ENCODE data around the gene CEACAM4. TPM values are rescaled to one million over a fixed set of nuclear protein-coding genes. Genes with fewer than 3 reads are reported as not detected.
"Not testable (repeated sequence)": the region's sequence is repeated elsewhere in the genome, so short reads cannot be mapped to it uniquely, and the experiment has no call there.

Gene CEACAM4
- total RNA-seq, 4 donors from 2014 or later: 0.52 to 2.6 (median 0.93) TPM; not detected in 1

- Histone ChIP-seq H3K27ac (no peak overlapping the region), H3K4me3 (no peak overlapping the region), H3K27me3 (peaks cover 62% of the 10 kb centered on the region), H3K36me3 (no peaks in the 10 kb centered on the region), H3K4me1 (no peaks in the 10 kb centered on the region), H3K9me3 (peaks cover 0 to 26% (median 0%) of the 10 kb centered on the region in 3 donors)
- TF ChIP-seq POLR2AphosphoS5 (IDR thresholded peaks at IDR 0.05) (no peak), POLR2A (IDR thresholded peaks at IDR 0.05) (no peak), EP300 (IDR thresholded peaks at IDR 0.05) (no peak), CTCF (IDR thresholded peaks at IDR 0.05) (no peak)
- 54% methylated on average over 3 of the region's 6 CpGs for WGBS, 2 donors (ENCODE audit: low coverage in 1 of 2)
- no peak for ATAC-seq
These were observed 42.5 kb downstream of the CEACAM4 start for GRCh38 chr19:41584260-41584810.

GRCh38 chr19:41582577-41583182 lies 44.2 kb downstream of the CEACAM4 start:
- not testable (repeated sequence) for ATAC-seq, H3K4me3 ChIP-seq, H3K27ac ChIP-seq, H3K4me1 ChIP-seq, H3K36me3 ChIP-seq
- no CpG with 5 or more reads among the region's 1 CpG for WGBS, 2 donors (ENCODE audit: low coverage in 1 of 2)
- H3K9me3 ChIP-seq: peaks cover 0 to 26% (median 0%) of the 10 kb centered on the region in 3 donors
- peaks cover 53% of the 10 kb centered on the region for H3K27me3 ChIP-seq

GRCh38 chr19:41581068-41581467 lies 45.8 kb downstream of the CEACAM4 start:
- H3K4me1 ChIP-seq, H3K27ac ChIP-seq, ATAC-seq, H3K4me3 ChIP-seq, H3K36me3 ChIP-seq: not testable (repeated sequence)
- 47 to 57% methylated on average over 4 of the region's 4 CpGs for WGBS, 2 donors (ENCODE audit: low coverage in 1 of 2)
- H3K9me3 ChIP-seq: peaks cover 0 to 26% (median 0%) of the 10 kb centered on the region in 3 donors
- peaks cover 39% of the 10 kb centered on the region for H3K27me3 ChIP-seq

DNA sequence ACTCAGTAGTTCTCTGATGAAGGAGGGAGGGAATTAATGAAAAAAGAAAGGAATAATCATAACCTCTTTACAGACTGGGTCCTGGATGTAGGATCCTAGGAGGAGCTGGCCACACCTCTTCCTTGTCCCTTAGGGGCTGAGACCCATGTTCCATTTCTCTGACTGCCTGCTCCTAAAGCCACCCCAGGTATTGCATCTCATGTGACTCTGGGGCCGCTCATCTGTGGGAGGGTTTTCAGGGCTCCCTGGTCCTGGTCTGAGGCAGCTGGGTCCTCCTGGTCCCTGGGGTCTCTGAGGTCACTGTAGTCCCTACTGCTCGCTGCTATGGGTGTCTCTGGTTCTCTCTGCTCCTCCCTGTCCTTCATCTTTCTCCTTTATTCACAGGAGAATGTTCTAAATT lies 48.0 kb downstream of the CEACAM4 start:
- no peaks in the 10 kb centered on the region for H3K36me3 ChIP-seq
- no peak for TF ChIP-seq EP300 (IDR thresholded peaks at IDR 0.05)
- no peak for TF ChIP-seq POLR2AphosphoS5 (IDR thresholded peaks at IDR 0.05)
- TF ChIP-seq POLR2A (IDR thresholded peaks at IDR 0.05): no peak
- TF ChIP-seq CTCF (IDR thresholded peaks at IDR 0.05): no peak
- H3K4me3 ChIP-seq: no peak overlapping the region
- no peak overlapping the region for H3K27ac ChIP-seq
- ATAC-seq: no peak
- H3K9me3 ChIP-seq: peaks cover 0 to 26% (median 0%) of the 10 kb centered on the region in 3 donors
- H3K27me3 ChIP-seq: peaks cover 32% of the 10 kb centered on the region
- 60 to 70% methylated on average over 1 to 2 of the region's 2 CpGs for WGBS, 2 donors (ENCODE audit: low coverage in 1 of 2)
- H3K4me1 ChIP-seq: no peaks in the 10 kb centered on the region

DNA sequence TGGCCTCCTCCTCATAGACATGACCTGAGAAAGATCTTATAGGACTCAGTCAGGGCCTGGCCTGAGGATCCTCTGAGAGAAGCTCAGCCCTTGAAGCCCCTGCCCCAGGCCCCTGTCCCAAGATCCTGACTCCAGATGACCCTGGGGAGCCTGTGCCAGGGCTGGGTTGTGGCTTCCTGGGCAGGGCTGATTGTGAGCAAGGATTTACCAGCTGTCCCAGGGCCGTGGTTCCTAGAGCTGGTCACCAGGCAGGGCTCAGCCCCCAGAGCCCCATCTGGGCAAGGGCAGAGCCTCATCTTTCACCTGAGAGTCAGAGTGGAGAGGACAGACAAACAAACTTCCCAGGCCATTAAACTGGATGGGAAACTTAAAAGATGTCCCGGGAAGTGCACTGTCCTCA lies 49.0 kb downstream of the CEACAM4 start:
- no peak overlapping the region for H3K4me3 ChIP-seq
- no peak overlapping the region for H3K27ac ChIP-seq
- H3K4me1 ChIP-seq: no peaks in the 10 kb centered on the region
- peaks cover 37% of the 10 kb centered on the region for H3K27me3 ChIP-seq
- ATAC-seq: no peak
- H3K9me3 ChIP-seq: peaks cover 0 to 24% (median 0%) of the 10 kb centered on the region in 3 donors
- WGBS, 2 donors (ENCODE audit: low coverage in 1 of 2): 86% methylated on average over 1 of the region's 2 CpGs; no CpG with 5 or more reads in 1 of the 2 donors
- H3K36me3 ChIP-seq: no peaks in the 10 kb centered on the region
- no peak for TF ChIP-seq POLR2AphosphoS5 (IDR thresholded peaks at IDR 0.05)
- no peak for TF ChIP-seq POLR2A (IDR thresholded peaks at IDR 0.05)
- no peak for TF ChIP-seq CTCF (IDR thresholded peaks at IDR 0.05)
- TF ChIP-seq EP300 (IDR thresholded peaks at IDR 0.05): no peak

GRCh38 chr19:41577144-41577830 lies 49.6 kb downstream of the CEACAM4 start:
- H3K27me3 ChIP-seq: peaks cover 43% of the 10 kb centered on the region
- no peak overlapping the region for H3K27ac ChIP-seq
- H3K36me3 ChIP-seq: no peaks in the 10 kb centered on the region
- no peak overlapping the region for H3K4me3 ChIP-seq
- no peak for TF ChIP-seq EP300 (IDR thresholded peaks at IDR 0.05)
- TF ChIP-seq POLR2AphosphoS5 (IDR thresholded peaks at IDR 0.05): no peak
- 71 to 74% methylated on average over 4 to 10 of the region's 19 CpGs for WGBS, 2 donors (ENCODE audit: low coverage in 1 of 2)
- no peak for ATAC-seq
- H3K4me1 ChIP-seq: no peaks in the 10 kb centered on the region
- H3K9me3 ChIP-seq: peaks cover 0 to 19% (median 0%) of the 10 kb centered on the region in 3 donors
